H7 (cell line): Measurements from ENCODE around the gene OLA1. TPM values are rescaled to one million over a fixed set of nuclear protein-coding genes. Genes with fewer than 3 reads are reported as not detected.

Experiments used
- DNase-seq: peaks from one replicate; pipeline ENCODE4 v3.0.0; 2012
- H3K27me3 ChIP-seq: 2 replicates; pipeline ENCODE4 v1.6.0; 2011; ENCODE audit warnings: mild to moderate bottlenecking, low read length; ENCODE audit not compliant: control insufficient read depth, insufficient read depth
- H3K36me3 ChIP-seq: replicated peaks from 2 replicates; pipeline ENCODE4 v1.5.1; 2011; ENCODE audit warnings: low read length; ENCODE audit not compliant: control insufficient read depth, insufficient read depth
- H3K4me3 ChIP-seq: 2 replicates; pipeline ENCODE4 v1.5.1; 2011; ENCODE audit warnings: low read depth, mild to moderate bottlenecking, control low read depth, low read length, moderate library complexity; ENCODE audit not compliant: insufficient read depth
- total RNA-seq: library from RNA; depleted of rRNA; stranded (reverse); fragments of >200 nt; shearing (Covaris generic); gene quantifications from 2 replicates; pipeline ENCODE4 v1.2.3, GENCODE V29; 2014

OLA1 gene
- total RNA-seq, 1 experiment from 2014 or later: 104 TPM

DNA sequence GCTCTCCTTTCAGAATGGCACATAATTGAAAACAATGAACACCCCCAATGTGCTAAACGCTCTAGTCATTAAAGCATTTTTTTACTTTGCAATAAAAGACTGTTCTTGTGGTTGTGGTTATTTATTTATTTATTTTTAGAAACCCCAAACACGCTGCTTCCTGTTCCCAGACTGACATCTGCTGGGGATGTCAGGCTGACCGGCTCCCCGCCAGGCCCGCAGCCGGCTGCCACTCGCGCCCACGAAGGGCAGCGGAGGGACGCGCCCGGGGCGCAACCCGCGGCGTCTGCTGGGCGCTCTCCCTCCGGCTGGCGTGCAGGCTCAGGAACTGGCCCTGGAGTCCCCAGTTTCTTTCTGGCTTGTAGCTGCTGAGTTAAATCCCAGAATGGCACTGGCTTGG lies 200.1 kb downstream of the OLA1 start:
- no peak overlapping the region for H3K4me3 ChIP-seq

GRCh38 chr2:174047746-174048145 lies 200.6 kb downstream of the OLA1 start:
- H3K4me3 ChIP-seq: no peak overlapping the region
- no peak for DNase-seq

More for the DNA sequence above, 200.1 kb downstream of the OLA1 start:
- Histone ChIP-seq H3K27me3 (no peaks in the 10 kb centered on the region), H3K36me3 (no peaks in the 10 kb centered on the region)
- peak; percentile 71 for DNase-seq

GRCh38 chr2:174046172-174046571 lies 202.2 kb downstream of the OLA1 start:
- no peak for DNase-seq
- H3K27me3 ChIP-seq: no peaks in the 10 kb centered on the region
- no peak overlapping the region for H3K4me3 ChIP-seq
- no peaks in the 10 kb centered on the region for H3K36me3 ChIP-seq

More at GRCh38 chr2:174047746-174048145, 200.6 kb downstream of the OLA1 start:
- no peaks in the 10 kb centered on the region for H3K36me3 ChIP-seq
- no peaks in the 10 kb centered on the region for H3K27me3 ChIP-seq

DNA sequence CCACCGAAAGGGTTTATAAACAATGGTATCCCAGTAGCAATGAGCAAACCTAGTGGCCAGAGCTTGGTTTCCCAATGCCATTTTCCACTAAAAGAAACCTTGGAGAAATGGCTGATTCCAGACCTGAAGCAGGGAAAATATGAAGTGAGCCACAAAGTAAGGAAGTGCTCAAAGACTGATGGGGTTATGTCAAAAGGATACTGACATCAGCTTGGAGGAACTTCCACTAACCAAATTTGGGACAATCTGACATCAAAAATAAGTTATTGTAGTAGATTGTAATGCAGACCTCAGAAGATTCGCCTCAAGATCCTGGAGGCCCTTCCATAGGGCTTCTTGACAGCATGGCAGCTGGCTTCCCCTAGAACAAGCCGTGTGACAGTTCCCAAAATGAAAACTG lies 203.8 kb downstream of the OLA1 start:
- H3K36me3 ChIP-seq: no peaks in the 10 kb centered on the region
- no peak overlapping the region for H3K4me3 ChIP-seq
- DNase-seq: no peak
- H3K27me3 ChIP-seq: no peaks in the 10 kb centered on the region

DNA sequence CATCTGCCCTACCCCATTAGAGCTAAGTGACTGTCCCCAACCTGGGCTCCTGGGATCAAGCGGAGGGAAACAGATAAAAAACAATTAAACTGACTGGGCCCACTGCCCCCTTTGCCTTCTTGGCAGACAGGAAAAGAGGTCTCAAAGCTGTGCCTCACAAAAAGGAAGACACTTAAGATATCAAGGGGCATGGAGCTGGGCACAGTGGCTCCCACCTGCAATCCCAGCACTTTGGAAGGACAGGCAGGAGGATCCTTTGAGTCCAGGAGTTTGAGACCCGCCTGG lies 208.0 kb downstream of the OLA1 start:
- no peaks in the 10 kb centered on the region for H3K36me3 ChIP-seq

DNA sequence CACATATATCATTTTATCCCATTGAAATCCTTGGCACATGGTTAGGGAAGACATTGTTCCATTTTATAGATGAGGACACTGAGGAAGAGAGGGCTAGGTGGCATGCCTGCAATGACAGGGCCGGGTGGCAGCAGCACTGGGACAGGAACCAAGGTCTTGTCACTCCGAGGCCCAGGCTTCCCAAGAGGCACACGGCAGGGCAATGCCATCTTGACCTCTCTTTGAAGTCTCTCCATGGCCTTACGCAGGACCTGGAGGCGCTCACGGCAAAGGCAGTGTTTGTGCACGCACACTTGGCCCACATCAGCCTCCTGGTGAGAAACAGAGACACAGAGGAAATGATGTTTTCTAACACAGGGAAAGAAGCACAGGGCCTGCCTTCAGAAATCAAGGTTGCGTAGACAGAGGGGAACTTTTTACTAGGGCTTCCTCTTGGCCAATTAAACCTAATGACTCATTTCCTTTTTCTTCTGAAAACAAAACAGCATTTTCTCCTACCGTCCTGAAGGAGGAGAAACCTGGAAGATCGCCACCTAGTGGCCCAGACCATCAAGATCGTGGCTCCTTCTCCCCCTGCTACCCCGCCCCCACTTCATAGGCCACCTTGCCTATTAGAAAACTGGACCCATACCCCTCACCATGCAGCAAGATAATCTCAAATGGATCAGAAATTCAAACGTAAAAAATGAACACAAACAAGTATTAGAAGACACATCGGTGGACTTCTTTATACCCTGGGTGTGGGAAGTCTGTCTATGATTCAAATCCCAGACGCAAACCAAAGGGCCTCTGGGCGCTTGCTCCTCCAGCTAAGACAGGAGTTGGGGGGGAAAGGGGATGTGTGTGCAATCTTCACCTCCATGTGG lies 208.5 kb downstream of the OLA1 start:
- DNase-seq: peak; percentile 77
- Histone ChIP-seq H3K27me3 (no peaks in the 10 kb centered on the region), H3K36me3 (no peaks in the 10 kb centered on the region), H3K4me3 (no peak overlapping the region)

More for the DNA sequence above, 208.0 kb downstream of the OLA1 start:
- no peak overlapping the region for H3K4me3 ChIP-seq
- no peaks in the 10 kb centered on the region for H3K27me3 ChIP-seq
- DNase-seq: no peak

DNA sequence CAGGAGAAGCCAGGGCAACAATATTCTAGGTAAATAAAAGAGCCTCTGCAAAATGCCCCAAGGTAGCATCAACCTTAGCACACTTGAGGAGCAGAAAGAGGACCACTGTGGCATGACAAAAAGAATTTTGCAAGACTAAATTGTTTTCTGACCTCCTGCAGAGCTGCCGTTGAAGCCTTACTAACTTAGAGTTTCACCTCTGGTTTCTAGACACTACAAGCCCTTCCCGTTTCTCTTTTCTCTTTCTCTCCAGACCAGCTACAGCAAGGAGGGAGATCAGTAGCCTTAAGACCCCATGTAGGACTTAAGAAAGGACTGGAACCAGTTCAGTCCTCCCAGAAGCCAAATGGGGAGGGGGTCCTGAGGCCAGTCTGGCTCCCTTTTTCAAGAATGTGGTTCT lies 209.9 kb downstream of the OLA1 start:
- no peaks in the 10 kb centered on the region for H3K27me3 ChIP-seq
- H3K4me3 ChIP-seq: no peak overlapping the region
- DNase-seq: no peak
- H3K36me3 ChIP-seq: no peaks in the 10 kb centered on the region

GRCh38 chr2:174036825-174037224 lies 211.5 kb downstream of the OLA1 start:
- Histone ChIP-seq H3K36me3 (no peaks in the 10 kb centered on the region), H3K27me3 (no peaks in the 10 kb centered on the region), H3K4me3 (no peak overlapping the region)
- DNase-seq: no peak

GRCh38 chr2:174035981-174036742 lies 212.2 kb downstream of the OLA1 start:
- no peaks in the 10 kb centered on the region for H3K36me3 ChIP-seq
- no peaks in the 10 kb centered on the region for H3K27me3 ChIP-seq
- peak; percentile 68 for DNase-seq
- H3K4me3 ChIP-seq: no peak overlapping the region

DNA sequence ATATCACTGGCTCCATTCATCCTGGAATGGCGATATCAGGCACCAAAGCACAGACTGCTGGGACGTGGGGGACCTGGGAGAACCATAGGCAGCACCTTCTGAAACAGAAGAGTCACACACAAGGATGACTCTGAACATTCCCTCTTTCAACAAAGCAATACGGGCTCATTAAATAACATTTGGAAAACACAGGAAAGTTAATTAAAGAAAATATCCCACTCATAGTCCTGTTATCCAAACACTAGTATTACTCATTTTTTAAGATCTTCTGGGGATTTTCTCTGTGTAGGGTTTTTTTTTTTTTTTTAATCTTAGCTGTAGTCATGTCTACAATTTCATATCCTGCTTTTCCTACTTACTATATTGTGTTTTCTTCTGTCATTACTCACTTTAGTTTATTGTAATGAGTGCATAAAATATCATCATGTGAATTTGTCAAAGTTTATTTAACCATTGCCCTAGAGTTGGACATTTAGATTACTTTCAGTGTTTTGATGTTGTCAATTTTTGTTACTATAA lies 213.2 kb downstream of the OLA1 start:
- no peak for DNase-seq
- Histone ChIP-seq H3K36me3 (no peaks in the 10 kb centered on the region), H3K27me3 (no peaks in the 10 kb centered on the region), H3K4me3 (no peak overlapping the region)

GRCh38 chr2:174033163-174033550 lies 215.2 kb downstream of the OLA1 start:
- Histone ChIP-seq H3K27me3 (no peaks in the 10 kb centered on the region), H3K36me3 (no peaks in the 10 kb centered on the region), H3K4me3 (no peak overlapping the region)
- no peak for DNase-seq

GRCh38 chr2:174031226-174031625 lies 217.1 kb downstream of the OLA1 start:
- no peak for DNase-seq
- Histone ChIP-seq H3K27me3 (no peaks in the 10 kb centered on the region), H3K4me3 (no peak overlapping the region), H3K36me3 (no peaks in the 10 kb centered on the region)

- no peak for DNase-seq
- Histone ChIP-seq H3K4me3 (no peak overlapping the region), H3K27me3 (no peaks in the 10 kb centered on the region), H3K36me3 (no peaks in the 10 kb centered on the region)
Observed at GRCh38 chr2:174028935-174029334, 219.4 kb downstream of the OLA1 start.

DNA sequence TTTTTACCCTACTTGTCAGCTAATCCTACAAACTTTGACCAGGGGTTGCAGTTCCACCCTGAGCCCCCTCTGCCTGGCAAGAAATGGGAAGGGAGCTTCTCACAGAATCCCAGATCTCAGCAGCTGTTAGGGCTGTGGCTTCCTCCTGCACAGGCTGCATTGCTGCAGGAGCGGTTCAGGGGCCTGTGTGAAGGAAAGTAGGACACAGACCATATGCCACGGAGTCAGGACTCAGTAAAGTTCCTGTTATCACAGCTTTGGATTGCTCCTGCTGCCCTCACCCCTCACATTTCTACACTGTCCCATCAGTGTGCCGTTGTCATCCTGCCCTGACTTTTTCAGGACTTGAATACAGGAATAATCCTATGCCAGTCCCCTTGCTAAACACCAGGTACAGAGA lies 220.4 kb downstream of the OLA1 start:
- Histone ChIP-seq H3K27me3 (no peaks in the 10 kb centered on the region), H3K36me3 (no peaks in the 10 kb centered on the region), H3K4me3 (no peak overlapping the region)
- DNase-seq: no peak
